HCT116 (cell line): ENCODE measurements around the gene DOCK1. TPM values are rescaled to one million over a fixed set of nuclear protein-coding genes. Genes with fewer than 3 reads are reported as not detected.

Experiments used
- ATAC-seq: fragments of 200-7000 bp; cut with Tn5 transposase; 2 replicates; pipeline ENCODE4 v1.9.1; 2020; ENCODE audit warnings: mild to moderate bottlenecking, moderate library complexity
- BruUV-seq: library from RNA; stranded (reverse); fragments of 400-500 nt; replicated peaks from 2 replicates; lab custom pipeline; 2021; lab: Mats Ljungman, UMichigan
- CTCF ChIA-PET: fragments of 300-600 bp; sonication (Branson Sonifier 250); formaldehyde crosslinking; loops from one replicate; lab custom pipeline; 2021; ENCODE audit warnings: antibody characterized with exemption; lab: Charles Lee
- POLR2A ChIA-PET: fragments of 300-600, 350-600 bp; sonication (Branson Sonifier 250); formaldehyde crosslinking; loops from one replicate; lab custom pipeline; 2021; ENCODE audit warnings: antibody characterized with exemption; lab: Charles Lee
- RAD21 ChIA-PET, 2 experiments: fragments of 300-600 bp; sonication (Branson Sonifier 250); formaldehyde crosslinking; loops; one replicate each; lab custom pipeline; 2023; ENCODE audit warnings: low total read pairs in 2 of 2; ENCODE audit not compliant: uncharacterized antibody in 2 of 2, unreplicated experiment in 2 of 2, low non-redundant PET in 1 of 2; lab: Charles Lee
- DNase-seq: peaks from one replicate; pipeline ENCODE4 v3.0.0-alpha.2; 2010; ENCODE audit warnings: low read depth, low spot score
- H2AFZ ChIP-seq: fragments of 200-600 bp; shearing (Covaris generic), sonication (generic); 2 replicates; pipeline ENCODE4 v1.6.1; 2017; ENCODE audit warnings: low read depth, mixed run types, mixed read lengths, antibody characterized with exemption, low read length; ENCODE audit not compliant: poor library complexity, severe bottlenecking
- H3K27ac ChIP-seq: 2 replicates; pipeline ENCODE4 v1.5.1; 2012; ENCODE audit warnings: low read depth, low read length
- H3K27me3 ChIP-seq: fragments of 200-600 bp; sonication (generic); 2 replicates; pipeline ENCODE4 v1.6.1; 2016; ENCODE audit warnings: mixed run types, low read length, mixed read lengths; ENCODE audit not compliant: insufficient read depth
- H3K36me3 ChIP-seq, 2 experiments: fragments of 200-500 bp in 1 of 2; fragments of 200-600 bp in 1 of 2; sonication (Bioruptor generic) in 1 of 2; sonication (generic) in 1 of 2; 2 replicates each; pipeline versions ENCODE4 v1.5.1 to v1.6.1; 2014 to 2016; ENCODE audit warnings: low read length in 2 of 2, inconsistent platforms in 1 of 2, mixed read lengths in 1 of 2, mixed run types in 1 of 2; ENCODE audit not compliant: insufficient read depth in 2 of 2, control insufficient read depth in 1 of 2
- H3K4me1 ChIP-seq, 2 experiments: fragments of 200-600 bp in 1 of 2; sonication (generic) in 1 of 2; 2 replicates each; pipeline versions ENCODE4 v1.5.1 to v1.6.1; 2012 to 2017; ENCODE audit warnings: low read length in 2 of 2, inconsistent platforms in 1 of 2, mild to moderate bottlenecking in 1 of 2, mixed read lengths in 1 of 2, mixed run types in 1 of 2, moderate library complexity in 1 of 2; ENCODE audit not compliant: insufficient read depth in 2 of 2, control insufficient read depth in 1 of 2
- H3K4me2 ChIP-seq: fragments of 200-600 bp; sonication (generic); 2 replicates; pipeline ENCODE4 v1.6.1; 2017; ENCODE audit warnings: mixed run types, low read length, mixed read lengths
- H3K4me3 ChIP-seq, 2 experiments: fragments of 200-600 bp in 1 of 2; sonication (generic) in 1 of 2; replicated peaks in 1 of 2; 2 replicates each; pipeline ENCODE4 v1.5.1; 2011 to 2016; ENCODE audit warnings: low read length in 2 of 2, control low read depth in 1 of 2, low read depth in 1 of 2, mild to moderate bottlenecking in 1 of 2, mixed read lengths in 1 of 2, mixed run types in 1 of 2
- H3K79me2 ChIP-seq: fragments of 200-600 bp; sonication (generic); 2 replicates; pipeline ENCODE4 v1.6.1; 2017; ENCODE audit warnings: mild to moderate bottlenecking, mixed run types, low read length, moderate library complexity, mixed read lengths; ENCODE audit not compliant: insufficient read depth
- H3K9ac ChIP-seq: fragments of 200-600 bp; sonication (generic); 2 replicates; pipeline ENCODE4 v1.6.1; 2016; ENCODE audit warnings: low read length, mixed read lengths
- H3K9me2 ChIP-seq: fragments of 200-600 bp; sonication (generic), shearing (Covaris generic); 2 replicates; pipeline ENCODE4 v1.6.1; 2017; ENCODE audit warnings: mixed run types, mild to moderate bottlenecking, moderate library complexity; ENCODE audit not compliant: insufficient read depth
- H3K9me3 ChIP-seq, 2 experiments: fragments of 200-500 bp in 1 of 2; fragments of 200-600 bp in 1 of 2; sonication (Bioruptor generic) in 1 of 2; sonication (generic) in 1 of 2; 2 replicates each; pipeline ENCODE4 v1.6.1; 2014 to 2017; ENCODE audit warnings: low read length in 2 of 2, mixed read lengths in 2 of 2, inconsistent platforms in 1 of 2, low read depth in 1 of 2, mild to moderate bottlenecking in 1 of 2, mixed run types in 1 of 2, moderate library complexity in 1 of 2; ENCODE audit not compliant: control insufficient read depth in 1 of 2, insufficient read depth in 1 of 2
- H4K20me1 ChIP-seq: fragments of 200-600 bp; sonication (generic), shearing (Covaris generic); 2 replicates; pipeline ENCODE4 v1.6.1; 2017; ENCODE audit warnings: mixed run types, mild to moderate bottlenecking, moderate library complexity; ENCODE audit not compliant: insufficient read depth
- CBX3 ChIP-seq: IDR thresholded peaks from 2 replicates; pipeline ENCODE4 v1.6.1; 2012; ENCODE audit warnings: low read depth
- EGR1 ChIP-seq: IDR thresholded peaks from 2 replicates; pipeline ENCODE4 v1.6.1; 2012; ENCODE audit warnings: low read depth
- ELF1 ChIP-seq: IDR thresholded peaks from 2 replicates; pipeline ENCODE4 v1.6.1; 2012; ENCODE audit warnings: low read depth, borderline replicate concordance
- EZH2 ChIP-seq: fragments of 200-600 bp; sonication (generic); IDR thresholded peaks from 2 replicates; pipeline ENCODE4 v1.6.1; 2017; ENCODE audit warnings: antibody characterized with exemption, mixed run types
- JUND ChIP-seq: IDR thresholded peaks from 2 replicates; pipeline ENCODE4 v1.6.1; 2012
- RAD21 ChIP-seq: IDR thresholded peaks from 2 replicates; pipeline ENCODE4 v1.6.1; 2012; ENCODE audit warnings: low read depth, mild to moderate bottlenecking
- SIN3A ChIP-seq: IDR thresholded peaks from 2 replicates; pipeline ENCODE4 v1.6.1; 2012; ENCODE audit warnings: low read depth
- SRF ChIP-seq: IDR thresholded peaks from 2 replicates; pipeline ENCODE4 v1.6.1; 2012; ENCODE audit warnings: low read depth
- YY1 ChIP-seq: IDR thresholded peaks from 2 replicates; pipeline ENCODE4 v1.6.1; 2011; ENCODE audit warnings: low read length, low read depth, moderate library complexity, mild to moderate bottlenecking; ENCODE audit not compliant: insufficient replicate concordance; ENCODE audit errors: extremely low read depth
- ZNF274 ChIP-seq: fragments of 200-500 bp; sonication (Bioruptor generic); IDR thresholded peaks from 2 replicates; pipeline ENCODE4 v1.6.1; 2014; ENCODE audit warnings: mild to moderate bottlenecking, low read depth, low read length, inconsistent platforms
- intact Hi-C: fragments of 100-400 bp; cut with micrococcal nuclease; formaldehyde crosslinking; loops from 2 replicates; pipeline ENCODE4 v1.10.0; 2022
- total RNA-seq: library from RNA; stranded (reverse); gene quantifications from one replicate; pipeline ENCODE4 v1.2.1, GENCODE V29; 2021; ENCODE audit not compliant: unreplicated experiment
- TF ChIP-seq, protein P1 (sequence below): IDR thresholded peaks from 2 replicates; pipeline ENCODE4 v1.6.1; 2012; ENCODE audit warnings: low read depth
- TF ChIP-seq, protein P2 (sequence below): IDR thresholded peaks from 2 replicates; pipeline ENCODE4 v1.6.1; 2012
- TF ChIP-seq, protein P3 (sequence below): IDR thresholded peaks from 2 replicates; pipeline ENCODE4 v1.6.1; 2011; ENCODE audit warnings: mild to moderate bottlenecking, low read length, moderate library complexity; ENCODE audit not compliant: insufficient replicate concordance; ENCODE audit errors: extremely low read depth

Gene DOCK1
- total RNA-seq, 1 experiment from 2014 or later: 46.5 TPM

DNA sequence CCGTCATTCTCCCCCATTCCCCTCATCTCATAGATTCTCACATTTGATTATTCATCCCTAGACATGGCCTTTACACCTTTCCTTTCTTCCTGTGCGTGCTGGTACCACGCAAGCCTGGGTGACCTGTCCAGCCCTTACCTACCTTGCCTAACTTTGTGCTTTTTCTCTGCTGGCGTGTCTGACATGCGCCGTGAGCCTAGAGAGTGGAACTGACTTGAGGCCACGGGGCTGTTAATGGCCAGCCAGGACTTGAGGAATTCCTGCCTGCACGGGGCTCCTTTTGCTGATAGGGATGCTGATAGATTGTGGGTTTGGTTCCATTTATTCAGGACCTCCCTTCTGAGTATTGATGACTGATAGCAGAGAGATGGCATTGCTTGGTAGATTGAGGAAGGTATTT is 134.2 kb downstream of the DOCK1 start:
- no TSS peak for BruUV-seq
- RAD21 ChIA-PET: no interaction called here
- H3K36me3 ChIP-seq: peaks cover 6 to 21% of the 10 kb centered on the region in 2 experiments
- no peak for ATAC-seq
- no peak for DNase-seq
- H4K20me1 ChIP-seq: no peaks in the 10 kb centered on the region
- no peak for TF ChIP-seq SRF
- TF ChIP-seq, all 23 proteins: peak for 0
- Histone ChIP-seq H3K27ac (no peak overlapping the region), H3K79me2 (no peaks in the 10 kb centered on the region), H3K9me3 (no peaks in the 10 kb centered on the region), H3K4me1 (peaks cover 0 to 10% of the 10 kb centered on the region in 2 experiments; a peak in 1 of 4 replicates), H3K4me3 (no peak overlapping the region), H3K4me2 (no peak overlapping the region), H3K9ac (no peak overlapping the region), H2AFZ (no peak overlapping the region), H3K27me3 (no peaks in the 10 kb centered on the region), H3K9me2 (no peaks in the 10 kb centered on the region)
- ChIA-PET CTCF (no interaction called here), POLR2A (no interaction called here)
- intact Hi-C loops: no loop called here

DNA sequence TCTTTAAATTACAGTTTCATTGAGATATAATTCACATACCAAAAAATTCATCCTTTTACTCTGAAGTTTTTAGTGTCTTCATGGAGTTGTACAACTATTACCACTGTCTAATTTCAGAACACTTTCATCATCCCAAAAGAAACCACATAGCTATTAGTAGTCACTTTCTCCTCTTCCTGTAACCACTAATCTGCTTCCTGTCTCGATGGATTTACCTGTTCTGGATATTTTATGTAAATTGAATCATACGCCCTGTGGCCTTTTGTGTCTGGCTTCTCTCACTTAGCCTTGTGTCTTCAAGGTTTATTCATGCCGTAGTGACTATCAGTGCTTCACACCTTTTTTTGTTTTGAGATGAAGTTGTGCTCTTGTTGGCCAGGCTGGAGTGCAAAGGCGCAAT is 135.5 kb downstream of the DOCK1 start:
- BruUV-seq: no TSS peak

More for the DNA sequence above, 135.5 kb downstream of the DOCK1 start:
- no peaks in the 10 kb centered on the region for H4K20me1 ChIP-seq
- H3K27ac ChIP-seq: no peak overlapping the region
- no peaks in the 10 kb centered on the region for H3K9me3 ChIP-seq
- peaks cover 0 to 10% of the 10 kb centered on the region in 2 experiments; a peak in 1 of 4 replicates for H3K4me1 ChIP-seq
- no peaks in the 10 kb centered on the region for H3K27me3 ChIP-seq
- H3K36me3 ChIP-seq: peaks cover 6 to 14% of the 10 kb centered on the region in 2 experiments
- DNase-seq: no peak
- ATAC-seq: no peak
- ChIA-PET CTCF (no interaction called here), RAD21 (no interaction called here), POLR2A (no interaction called here)
- no peaks in the 10 kb centered on the region for H3K79me2 ChIP-seq
- H3K4me2 ChIP-seq: no peak overlapping the region
- H2AFZ ChIP-seq: no peak overlapping the region
- H3K4me3 ChIP-seq: no peak overlapping the region
- no peak overlapping the region for H3K9ac ChIP-seq
- no peak for TF ChIP-seq CBX3
- TF ChIP-seq ZNF274: no peak
- TF ChIP-seq ELF1: no peak
- no peak for TF ChIP-seq RAD21
- TF ChIP-seq EZH2: no peak
- TF ChIP-seq EGR1: no peak
- TF ChIP-seq, protein P1, sequence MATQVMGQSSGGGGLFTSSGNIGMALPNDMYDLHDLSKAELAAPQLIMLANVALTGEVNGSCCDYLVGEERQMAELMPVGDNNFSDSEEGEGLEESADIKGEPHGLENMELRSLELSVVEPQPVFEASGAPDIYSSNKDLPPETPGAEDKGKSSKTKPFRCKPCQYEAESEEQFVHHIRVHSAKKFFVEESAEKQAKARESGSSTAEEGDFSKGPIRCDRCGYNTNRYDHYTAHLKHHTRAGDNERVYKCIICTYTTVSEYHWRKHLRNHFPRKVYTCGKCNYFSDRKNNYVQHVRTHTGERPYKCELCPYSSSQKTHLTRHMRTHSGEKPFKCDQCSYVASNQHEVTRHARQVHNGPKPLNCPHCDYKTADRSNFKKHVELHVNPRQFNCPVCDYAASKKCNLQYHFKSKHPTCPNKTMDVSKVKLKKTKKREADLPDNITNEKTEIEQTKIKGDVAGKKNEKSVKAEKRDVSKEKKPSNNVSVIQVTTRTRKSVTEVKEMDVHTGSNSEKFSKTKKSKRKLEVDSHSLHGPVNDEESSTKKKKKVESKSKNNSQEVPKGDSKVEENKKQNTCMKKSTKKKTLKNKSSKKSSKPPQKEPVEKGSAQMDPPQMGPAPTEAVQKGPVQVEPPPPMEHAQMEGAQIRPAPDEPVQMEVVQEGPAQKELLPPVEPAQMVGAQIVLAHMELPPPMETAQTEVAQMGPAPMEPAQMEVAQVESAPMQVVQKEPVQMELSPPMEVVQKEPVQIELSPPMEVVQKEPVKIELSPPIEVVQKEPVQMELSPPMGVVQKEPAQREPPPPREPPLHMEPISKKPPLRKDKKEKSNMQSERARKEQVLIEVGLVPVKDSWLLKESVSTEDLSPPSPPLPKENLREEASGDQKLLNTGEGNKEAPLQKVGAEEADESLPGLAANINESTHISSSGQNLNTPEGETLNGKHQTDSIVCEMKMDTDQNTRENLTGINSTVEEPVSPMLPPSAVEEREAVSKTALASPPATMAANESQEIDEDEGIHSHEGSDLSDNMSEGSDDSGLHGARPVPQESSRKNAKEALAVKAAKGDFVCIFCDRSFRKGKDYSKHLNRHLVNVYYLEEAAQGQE: no peak
- TF ChIP-seq, protein P2, sequence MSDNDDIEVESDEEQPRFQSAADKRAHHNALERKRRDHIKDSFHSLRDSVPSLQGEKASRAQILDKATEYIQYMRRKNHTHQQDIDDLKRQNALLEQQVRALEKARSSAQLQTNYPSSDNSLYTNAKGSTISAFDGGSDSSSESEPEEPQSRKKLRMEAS: no peak
- TF ChIP-seq, protein P3, sequence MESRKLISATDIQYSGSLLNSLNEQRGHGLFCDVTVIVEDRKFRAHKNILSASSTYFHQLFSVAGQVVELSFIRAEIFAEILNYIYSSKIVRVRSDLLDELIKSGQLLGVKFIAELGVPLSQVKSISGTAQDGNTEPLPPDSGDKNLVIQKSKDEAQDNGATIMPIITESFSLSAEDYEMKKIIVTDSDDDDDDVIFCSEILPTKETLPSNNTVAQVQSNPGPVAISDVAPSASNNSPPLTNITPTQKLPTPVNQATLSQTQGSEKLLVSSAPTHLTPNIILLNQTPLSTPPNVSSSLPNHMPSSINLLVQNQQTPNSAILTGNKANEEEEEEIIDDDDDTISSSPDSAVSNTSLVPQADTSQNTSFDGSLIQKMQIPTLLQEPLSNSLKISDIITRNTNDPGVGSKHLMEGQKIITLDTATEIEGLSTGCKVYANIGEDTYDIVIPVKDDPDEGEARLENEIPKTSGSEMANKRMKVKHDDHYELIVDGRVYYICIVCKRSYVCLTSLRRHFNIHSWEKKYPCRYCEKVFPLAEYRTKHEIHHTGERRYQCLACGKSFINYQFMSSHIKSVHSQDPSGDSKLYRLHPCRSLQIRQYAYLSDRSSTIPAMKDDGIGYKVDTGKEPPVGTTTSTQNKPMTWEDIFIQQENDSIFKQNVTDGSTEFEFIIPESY: no peak
- TF ChIP-seq YY1: no peak
- no peak for TF ChIP-seq SRF
- TF ChIP-seq JUND: no peak
- no peak for TF ChIP-seq SIN3A
- H3K9me2 ChIP-seq: no peaks in the 10 kb centered on the region
- intact Hi-C loops: no loop called here
